ENCODE measurements around the gene MILR1.

DNA sequence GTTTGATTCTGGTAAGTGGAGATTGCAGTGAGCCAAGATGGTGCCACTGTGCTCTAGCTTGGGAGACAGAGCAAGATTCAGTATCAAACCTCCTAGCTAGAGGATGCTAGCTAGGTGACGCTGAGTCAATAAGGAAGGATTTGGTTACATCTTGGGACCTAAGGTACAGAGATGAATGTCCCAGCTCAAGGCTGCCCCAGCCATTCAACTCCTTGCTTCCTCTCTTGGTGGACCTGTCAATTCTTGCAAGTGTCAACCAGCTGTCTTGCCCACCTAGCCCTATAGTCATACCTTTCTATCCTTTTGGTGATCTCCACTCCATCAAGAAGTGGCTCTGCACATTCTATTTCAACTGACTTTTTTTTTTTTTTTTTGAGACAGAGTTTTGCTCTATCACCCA, 1.4 kb upstream of the MILR1 start:
- TF ChIP-seq POLR2AphosphoS5 (IDR thresholded peaks at IDR 0.05) (no peak), POLR2A (IDR thresholded peaks at IDR 0.05) (no peak)
- TF ChIP-seq, protein P1, sequence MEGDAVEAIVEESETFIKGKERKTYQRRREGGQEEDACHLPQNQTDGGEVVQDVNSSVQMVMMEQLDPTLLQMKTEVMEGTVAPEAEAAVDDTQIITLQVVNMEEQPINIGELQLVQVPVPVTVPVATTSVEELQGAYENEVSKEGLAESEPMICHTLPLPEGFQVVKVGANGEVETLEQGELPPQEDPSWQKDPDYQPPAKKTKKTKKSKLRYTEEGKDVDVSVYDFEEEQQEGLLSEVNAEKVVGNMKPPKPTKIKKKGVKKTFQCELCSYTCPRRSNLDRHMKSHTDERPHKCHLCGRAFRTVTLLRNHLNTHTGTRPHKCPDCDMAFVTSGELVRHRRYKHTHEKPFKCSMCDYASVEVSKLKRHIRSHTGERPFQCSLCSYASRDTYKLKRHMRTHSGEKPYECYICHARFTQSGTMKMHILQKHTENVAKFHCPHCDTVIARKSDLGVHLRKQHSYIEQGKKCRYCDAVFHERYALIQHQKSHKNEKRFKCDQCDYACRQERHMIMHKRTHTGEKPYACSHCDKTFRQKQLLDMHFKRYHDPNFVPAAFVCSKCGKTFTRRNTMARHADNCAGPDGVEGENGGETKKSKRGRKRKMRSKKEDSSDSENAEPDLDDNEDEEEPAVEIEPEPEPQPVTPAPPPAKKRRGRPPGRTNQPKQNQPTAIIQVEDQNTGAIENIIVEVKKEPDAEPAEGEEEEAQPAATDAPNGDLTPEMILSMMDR (IDR thresholded peaks at IDR 0.05), result no peak

Data from breast epithelium (tissue), 3 donors.